ENCODE measurements around the gene EFTUD2.

Gene EFTUD2

GRCh38 chr17:44910231-44911106 is 11.2 kb upstream of the EFTUD2 start:
- Histone ChIP-seq H3K27me3 (ENCODE audit: insufficient read depth, low read length) (peaks cover 8% of the 10 kb centered on the region), H2AFZ (ENCODE audit: low read length) (no peak overlapping the region), H3K9ac (ENCODE audit: low read length) (no peak overlapping the region)

GRCh38 chr17:44909681-44910144 is 10.5 kb upstream of the EFTUD2 start:
- no peak for TF ChIP-seq EZH2 (IDR thresholded peaks at IDR 0.05; ENCODE audit: borderline replicate concordance, low read length)
- no peak for TF ChIP-seq CTCF (IDR thresholded peaks at IDR 0.05; ENCODE audit: low read length)
- Histone ChIP-seq H3K36me3 (ENCODE audit: insufficient read depth, low read length) (no peaks in the 10 kb centered on the region), H3K27me3 (ENCODE audit: insufficient read depth, low read length) (peaks cover 8% of the 10 kb centered on the region), H3K9me3 (ENCODE audit: low read length) (no peaks in the 10 kb centered on the region), H3K4me3 (ENCODE audit: low read depth, low read length, poor library complexity, severe bottlenecking) (no peak overlapping the region), H4K20me1 (ENCODE audit: insufficient read depth, low read length) (no peaks in the 10 kb centered on the region), H3F3A (ENCODE audit: insufficient read depth, low read length) (no peaks in the 10 kb centered on the region), H3K9me2 (ENCODE audit: low read depth, low read length) (no peaks in the 10 kb centered on the region), H3K79me2 (ENCODE audit: insufficient read depth, low read length) (no peaks in the 10 kb centered on the region), H3K9ac (ENCODE audit: low read length) (no peak overlapping the region), H3K27ac (ENCODE audit: low read depth, low read length, poor library complexity, severe bottlenecking) (no peak overlapping the region), H3K4me2 (ENCODE audit: low read length) (no peak overlapping the region), H3K4me1 (ENCODE audit: insufficient read depth, low read length, severe bottlenecking) (peaks cover 6% of the 10 kb centered on the region), H2AFZ (ENCODE audit: low read length) (no peak overlapping the region)

More at GRCh38 chr17:44910231-44911106, 11.2 kb upstream of the EFTUD2 start:
- no peaks in the 10 kb centered on the region for H3K9me2 ChIP-seq (ENCODE audit: low read depth, low read length)
- peaks cover 6% of the 10 kb centered on the region for H3K4me1 ChIP-seq (ENCODE audit: insufficient read depth, low read length, severe bottlenecking)
- TF ChIP-seq CTCF (IDR thresholded peaks at IDR 0.05; ENCODE audit: low read length): no peak
- no peak for TF ChIP-seq EZH2 (IDR thresholded peaks at IDR 0.05; ENCODE audit: borderline replicate concordance, low read length)
- no peaks in the 10 kb centered on the region for H3K79me2 ChIP-seq (ENCODE audit: insufficient read depth, low read length)
- no peak overlapping the region for H3K4me2 ChIP-seq (ENCODE audit: low read length)
- H3K4me3 ChIP-seq (ENCODE audit: low read depth, low read length, poor library complexity, severe bottlenecking): no peak overlapping the region
- no peaks in the 10 kb centered on the region for H3F3A ChIP-seq (ENCODE audit: insufficient read depth, low read length)
- no peaks in the 10 kb centered on the region for H3K9me3 ChIP-seq (ENCODE audit: low read length)
- no peaks in the 10 kb centered on the region for H3K36me3 ChIP-seq (ENCODE audit: insufficient read depth, low read length)
- H4K20me1 ChIP-seq (ENCODE audit: insufficient read depth, low read length): no peaks in the 10 kb centered on the region
- no peak overlapping the region for H3K27ac ChIP-seq (ENCODE audit: low read depth, low read length, poor library complexity, severe bottlenecking)

- no peak overlapping the region for H3K4me3 ChIP-seq (ENCODE audit: low read depth, low read length, poor library complexity, severe bottlenecking)
- no peaks in the 10 kb centered on the region for H4K20me1 ChIP-seq (ENCODE audit: insufficient read depth, low read length)
- no peaks in the 10 kb centered on the region for H3K79me2 ChIP-seq (ENCODE audit: insufficient read depth, low read length)
- H3K9me3 ChIP-seq (ENCODE audit: low read length): no peaks in the 10 kb centered on the region
- H2AFZ ChIP-seq (ENCODE audit: low read length): no peak overlapping the region
- H3K36me3 ChIP-seq (ENCODE audit: insufficient read depth, low read length): no peaks in the 10 kb centered on the region
- H3K9me2 ChIP-seq (ENCODE audit: low read depth, low read length): no peaks in the 10 kb centered on the region
- H3K27me3 ChIP-seq (ENCODE audit: insufficient read depth, low read length): peaks cover 8% of the 10 kb centered on the region
- H3K4me2 ChIP-seq (ENCODE audit: low read length): no peak overlapping the region
- H3K27ac ChIP-seq (ENCODE audit: low read depth, low read length, poor library complexity, severe bottlenecking): no peak overlapping the region
- H3K4me1 ChIP-seq (ENCODE audit: insufficient read depth, low read length, severe bottlenecking): peaks cover 6% of the 10 kb centered on the region
- TF ChIP-seq CTCF (IDR thresholded peaks at IDR 0.05; ENCODE audit: low read length) (no peak), EZH2 (IDR thresholded peaks at IDR 0.05; ENCODE audit: borderline replicate concordance, low read length) (no peak)
- H3F3A ChIP-seq (ENCODE audit: insufficient read depth, low read length): no peaks in the 10 kb centered on the region
- no peak overlapping the region for H3K9ac ChIP-seq (ENCODE audit: low read length)
These were observed 9.6 kb upstream of the EFTUD2 start for GRCh38 chr17:44908761-44909326.
